Measurements from ENCODE around the gene KRTAP19-3.
"Not testable (repeated sequence)": the region's sequence is repeated elsewhere in the genome, so short reads cannot be mapped to it uniquely, and the experiment has no call there.

KRTAP19-3 gene

DNA sequence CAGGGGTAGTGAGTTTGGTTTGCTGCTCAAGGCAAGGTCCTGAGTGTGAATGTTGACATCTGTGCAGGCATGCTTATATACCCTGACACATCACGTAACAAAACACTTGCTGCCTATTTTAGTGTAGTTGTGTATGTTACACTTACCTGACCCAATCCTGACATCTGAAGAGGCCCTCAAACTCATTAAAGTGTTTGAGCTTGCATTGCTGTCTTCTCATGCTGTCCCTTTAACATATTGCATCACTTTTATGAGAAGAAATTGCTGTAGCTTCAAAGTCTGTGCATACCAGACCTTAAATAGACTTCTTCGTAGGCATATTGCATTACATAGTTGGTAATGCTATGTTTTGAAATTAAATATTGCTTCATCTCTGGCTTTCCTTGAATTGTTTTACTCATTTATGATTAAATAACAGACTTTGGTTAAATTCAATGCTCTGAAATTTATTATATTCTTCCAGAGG, at the start of gene KRTAP19-3:
KRTAP19-3 (minus strand) TSS at position 51 of the 466 bp plus-strand sequence. CDS start 56 bp downstream, outside the sequence.
- no peak for DNase-seq (ENCODE audit: low spot score)

DNA sequence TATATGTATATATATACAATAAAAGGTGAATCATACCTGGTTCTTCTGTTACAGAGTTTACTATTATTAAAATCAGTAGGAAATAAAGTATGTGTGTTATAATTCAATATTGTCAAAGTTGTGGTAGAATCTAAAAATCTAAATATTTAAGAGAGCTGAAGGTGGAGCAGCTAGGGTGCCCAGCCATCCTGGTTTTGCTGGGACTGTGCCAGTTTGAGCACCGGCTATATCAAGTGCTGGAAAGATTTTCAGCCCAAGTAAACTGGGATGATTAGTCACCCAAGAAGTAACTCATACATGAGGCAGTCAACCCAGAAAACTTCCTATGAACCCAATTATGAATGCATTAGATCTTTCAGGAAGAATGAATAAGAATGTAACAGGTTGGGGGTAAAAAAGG, 27.1 kb upstream of the KRTAP19-3 start:
- DNase-seq (ENCODE audit: low spot score), result no peak

DNA sequence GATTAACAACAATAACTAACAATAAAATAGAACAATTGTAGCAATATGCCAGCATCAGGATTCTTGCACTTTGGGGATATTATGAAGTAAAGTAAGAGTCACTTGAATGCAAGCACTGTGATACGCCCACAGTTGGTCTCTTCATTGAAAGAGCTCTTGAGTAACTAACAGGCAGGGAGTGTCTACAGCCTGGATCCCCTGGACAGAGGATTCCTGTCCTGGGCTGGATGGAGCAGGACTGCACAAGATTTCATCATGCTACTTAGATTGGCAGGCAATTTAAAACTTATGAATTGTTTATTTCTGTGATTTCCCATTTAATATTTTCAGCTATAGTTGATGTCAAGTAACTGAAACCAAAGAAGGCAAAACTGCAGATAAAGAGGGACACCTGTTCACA, 23.9 kb upstream of the KRTAP19-3 start:
- no peak for DNase-seq (ENCODE audit: low spot score)

DNA sequence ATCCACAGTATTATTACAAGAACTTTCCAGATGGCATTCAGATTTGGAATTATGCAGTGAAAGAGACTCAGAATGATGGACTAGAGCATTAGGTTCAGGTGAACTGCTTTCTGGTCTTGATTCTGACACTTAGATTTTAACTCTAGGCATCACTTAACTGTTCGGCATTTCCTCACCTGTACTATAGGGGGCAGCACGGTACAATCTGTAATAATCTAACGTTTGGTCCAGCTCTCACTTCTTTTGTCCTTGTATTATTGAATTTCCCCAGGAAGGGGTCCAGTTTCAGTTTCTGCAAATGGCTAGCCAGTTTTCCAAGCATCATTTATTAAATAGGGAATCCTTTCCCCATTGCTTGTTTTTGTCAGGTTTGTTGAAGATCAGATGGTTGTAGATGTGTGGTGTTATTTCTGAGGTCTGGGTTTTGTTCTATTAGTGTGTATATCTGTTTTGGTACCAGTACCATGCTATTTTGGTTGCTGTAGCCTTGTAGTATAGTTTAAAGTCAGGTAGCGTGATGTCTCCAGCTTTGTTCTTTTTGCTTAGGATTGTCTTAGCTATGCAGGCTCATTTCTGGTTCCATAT, 13.9 kb upstream of the KRTAP19-3 start:
- DNase-seq (ENCODE audit: low spot score), result not testable (repeated sequence)

DNA sequence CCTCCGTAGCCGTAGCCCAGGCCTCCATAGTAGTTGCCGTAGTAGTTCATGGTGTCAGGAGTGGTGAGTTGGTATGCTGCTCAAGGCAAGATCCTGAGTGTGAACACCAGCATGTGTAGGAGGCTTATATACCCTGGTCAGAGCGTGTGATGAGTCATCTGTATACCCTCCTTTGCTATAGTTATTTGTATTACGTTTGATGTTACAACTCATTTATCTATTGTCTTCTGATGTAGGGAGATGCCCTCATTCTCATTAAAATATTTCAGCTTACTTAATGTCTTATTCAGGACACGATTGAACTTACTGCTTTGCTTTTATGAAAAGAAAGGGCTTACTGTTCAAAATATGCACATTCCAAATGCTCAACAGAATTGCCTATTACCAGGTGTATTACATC, 10.2 kb upstream of the KRTAP19-3 start, which contains the start of gene KRTAP19-5:
KRTAP19-5 (minus strand) TSS at position 101 of the 400 bp plus-strand sequence; CDS start at position 50, 51 bp downstream.
- no peak for DNase-seq (ENCODE audit: low spot score)

DNA sequence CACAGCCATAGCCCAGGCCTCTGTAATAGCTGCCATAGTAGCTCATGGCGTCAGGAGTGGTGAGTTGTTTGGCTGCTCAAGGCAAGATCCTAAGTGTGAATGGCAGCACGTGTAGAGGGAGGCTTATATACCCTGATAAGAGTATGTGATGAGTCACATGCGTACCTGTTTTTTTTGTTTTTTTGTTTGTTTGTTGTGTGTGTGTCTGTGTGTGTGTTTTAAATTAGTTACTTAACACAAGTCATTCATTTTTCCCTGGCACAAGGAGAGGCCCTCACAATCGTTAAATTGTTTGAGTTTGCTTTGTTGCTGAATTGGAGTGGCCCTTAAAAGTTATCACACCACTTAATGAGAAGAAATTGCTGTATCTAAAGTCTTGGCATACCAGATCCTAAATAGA, 5.3 kb upstream of the KRTAP19-3 start, which contains the start of gene KRTAP19-4:
KRTAP19-4 (minus strand) TSS at position 101 of the 400 bp plus-strand sequence; CDS start at position 46, 55 bp downstream.
- DNase-seq (ENCODE audit: low spot score), result no peak

DNA sequence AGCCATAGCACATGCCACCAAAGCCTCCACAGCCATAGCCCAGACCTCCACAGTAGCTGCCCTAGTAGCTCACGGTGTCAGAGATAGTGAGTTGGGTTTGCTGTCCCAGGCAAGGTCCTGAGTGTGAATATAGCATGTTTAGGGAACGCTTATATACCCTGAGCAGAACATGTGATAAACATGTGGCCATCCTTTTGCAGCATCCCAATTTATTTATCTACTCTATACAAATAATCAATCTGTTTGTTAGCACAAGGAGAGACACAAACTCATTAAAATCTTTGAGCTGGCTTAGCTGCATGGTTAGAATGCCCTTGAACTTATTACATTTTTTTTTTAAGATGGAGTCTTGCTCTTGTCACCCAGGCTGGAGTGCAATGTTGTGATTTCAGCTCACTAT, 4.5 kb downstream of the KRTAP19-3 start, which contains the start of gene KRTAP19-2:
KRTAP19-2 (minus strand) TSS at position 101 of the 400 bp plus-strand sequence; CDS start at position 13, 88 bp downstream.
- DNase-seq (ENCODE audit: low spot score), result no peak

DNA sequence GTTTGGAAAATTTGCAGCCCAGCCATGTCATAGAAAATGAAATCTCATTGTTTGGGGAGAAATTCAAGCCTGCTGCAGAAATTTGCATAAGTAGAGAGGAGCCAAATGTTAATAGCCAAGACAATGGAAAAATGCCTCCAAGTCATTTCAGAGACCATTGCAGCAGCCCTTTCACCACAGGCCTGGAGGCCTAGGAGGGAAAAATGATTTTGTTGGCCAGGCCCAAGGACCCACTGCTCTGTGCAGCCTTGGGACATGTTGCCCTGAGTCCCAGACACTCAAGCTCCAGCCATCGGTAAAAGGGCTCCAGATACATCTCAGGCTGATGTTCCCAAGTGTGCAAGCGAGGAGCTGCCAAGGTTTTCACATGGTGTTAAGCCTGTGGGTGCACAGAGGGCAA, 5.6 kb downstream of the KRTAP19-3 start:
- DNase-seq (ENCODE audit: low spot score), result no peak

DNA sequence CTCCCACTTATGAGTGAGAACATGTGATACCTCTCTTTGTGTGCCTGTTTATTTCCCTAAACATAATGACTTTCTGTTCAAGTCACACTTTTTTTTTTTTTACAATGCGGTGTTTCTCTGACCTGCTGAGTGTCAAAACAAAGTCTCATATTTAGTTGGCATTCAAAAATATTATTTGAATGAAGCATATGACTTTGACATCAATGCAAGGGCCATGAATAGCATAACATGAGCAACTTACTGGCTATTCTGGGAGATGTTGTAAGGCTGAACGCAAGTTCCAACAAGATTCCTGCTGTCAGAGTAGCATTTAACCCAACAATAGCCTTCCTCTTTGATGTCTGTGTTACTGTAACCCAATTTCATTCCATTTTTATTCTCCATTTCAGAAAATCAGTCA, 9.7 kb downstream of the KRTAP19-3 start:
- DNase-seq (ENCODE audit: low spot score), result no peak

DNA sequence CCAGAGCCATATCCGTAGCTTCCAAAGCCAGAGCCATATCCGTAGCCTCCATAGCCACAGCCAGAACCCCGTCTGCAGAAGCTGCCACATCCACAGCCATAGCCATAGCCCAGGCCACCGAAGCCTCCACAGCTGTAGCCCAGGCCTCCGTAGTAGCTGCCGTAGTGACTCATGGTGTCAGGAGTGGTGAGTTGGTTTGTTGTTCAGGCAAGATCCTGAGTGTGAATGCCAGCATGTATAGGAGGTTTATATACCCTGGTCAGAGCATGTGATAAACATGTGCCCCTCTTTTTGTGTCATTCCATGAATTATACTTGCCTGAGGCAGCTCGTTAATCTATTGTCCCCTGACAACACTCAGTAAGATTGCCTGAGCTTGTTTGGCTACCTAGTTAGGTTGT, 11.7 kb downstream of the KRTAP19-3 start, which contains the start of gene KRTAP19-1:
KRTAP19-1 (minus strand) TSS at position 223 of the 400 bp plus-strand sequence; CDS start at position 173, 50 bp downstream.
- DNase-seq (ENCODE audit: low spot score), result no peak

DNA sequence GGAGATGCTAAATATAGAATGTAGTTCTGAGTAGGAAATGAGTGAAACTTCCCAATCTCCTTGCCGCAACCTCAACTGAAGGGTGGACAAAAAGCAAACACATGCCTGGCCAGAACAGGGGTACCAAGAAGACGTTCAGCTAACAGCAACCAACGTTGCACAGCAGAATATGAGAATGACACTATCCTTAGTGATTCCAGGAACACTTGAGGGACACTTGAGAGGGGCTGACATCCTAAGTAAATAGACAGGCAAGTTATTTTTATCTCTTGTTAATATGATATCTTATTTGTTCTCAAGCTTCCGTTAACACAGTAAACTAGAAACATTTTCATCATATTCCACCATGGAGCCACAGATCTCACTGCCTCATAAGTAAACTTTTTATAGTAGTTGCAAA, 12.6 kb downstream of the KRTAP19-3 start:
- no peak for DNase-seq (ENCODE audit: low spot score)

DNA sequence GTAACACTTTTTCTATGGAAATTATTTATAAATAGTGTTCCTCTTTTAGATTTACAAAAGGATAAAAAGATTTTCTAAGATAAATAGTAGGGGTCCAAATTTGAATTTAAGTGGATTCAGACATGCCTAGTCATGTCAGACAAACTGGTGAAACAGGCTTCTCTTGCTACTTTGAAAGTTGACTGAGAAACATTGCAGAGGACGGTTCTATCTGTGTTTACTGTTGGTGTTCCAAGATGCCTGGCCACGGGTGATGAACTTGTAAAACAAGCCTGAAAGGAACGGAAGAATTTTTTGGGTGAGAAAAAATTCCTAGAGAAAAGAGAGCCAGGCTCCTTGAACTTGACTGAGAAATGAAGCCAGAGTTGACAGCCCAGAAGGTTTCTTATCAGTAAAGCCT, 13.8 kb downstream of the KRTAP19-3 start:
- no peak for DNase-seq (ENCODE audit: low spot score)

DNA sequence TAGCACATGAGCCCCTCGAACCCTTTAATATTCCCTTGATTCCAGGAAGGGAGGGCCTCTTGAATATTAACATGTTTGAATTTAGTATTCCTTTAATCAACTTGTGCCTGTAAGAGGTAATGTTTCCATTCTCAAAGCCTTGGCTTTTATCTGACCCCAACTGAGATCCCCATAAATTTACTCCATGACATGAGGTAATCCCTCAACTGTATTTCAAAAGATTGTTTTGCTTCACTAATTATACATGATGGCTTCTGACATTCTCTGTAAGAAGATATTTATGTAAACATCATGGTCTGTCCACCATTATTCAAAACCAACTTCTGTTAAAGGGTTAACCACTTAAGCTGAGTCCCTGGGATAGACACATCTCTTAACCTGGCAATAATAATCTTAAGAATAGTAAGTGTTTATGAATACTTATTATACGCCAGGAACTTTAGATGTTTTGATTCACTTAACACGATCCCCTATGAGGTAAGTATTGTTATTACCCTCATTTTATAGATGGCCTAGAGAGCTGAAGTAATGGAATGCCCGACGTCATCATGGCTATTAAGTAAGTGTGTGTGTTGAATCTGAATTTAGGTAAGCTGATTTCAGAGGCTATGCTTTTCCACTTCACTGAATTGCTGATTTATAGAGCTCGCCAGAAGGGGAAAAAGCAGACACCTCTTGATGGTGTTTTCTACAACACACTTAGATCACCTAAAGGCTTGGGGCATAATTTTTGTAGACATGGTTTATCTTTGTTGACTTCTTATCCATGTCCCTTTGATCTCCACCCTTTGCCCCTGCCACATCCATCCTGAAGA, 22.7 kb downstream of the KRTAP19-3 start:
- no peak for DNase-seq (ENCODE audit: low spot score)

DNA sequence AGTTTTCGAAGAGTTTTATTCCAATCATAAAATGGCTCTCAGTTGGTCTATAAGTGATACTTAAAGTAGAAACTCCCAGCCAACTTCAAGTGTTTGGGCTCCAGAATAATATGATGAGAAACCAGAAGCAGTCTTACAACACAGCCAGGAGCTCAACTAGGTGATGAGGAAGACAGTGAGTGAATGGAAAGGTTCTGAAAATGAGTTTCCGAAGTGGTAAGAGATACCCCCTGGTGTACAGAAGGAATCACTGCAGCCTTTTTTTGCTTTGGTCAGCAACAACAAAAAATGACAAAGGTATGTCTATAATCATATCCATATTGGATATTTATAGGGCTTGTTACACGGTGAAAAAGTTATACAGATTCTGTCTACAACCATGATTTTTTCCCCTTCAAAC, 28.1 kb downstream of the KRTAP19-3 start:
- no peak for DNase-seq (ENCODE audit: low spot score)

DNA sequence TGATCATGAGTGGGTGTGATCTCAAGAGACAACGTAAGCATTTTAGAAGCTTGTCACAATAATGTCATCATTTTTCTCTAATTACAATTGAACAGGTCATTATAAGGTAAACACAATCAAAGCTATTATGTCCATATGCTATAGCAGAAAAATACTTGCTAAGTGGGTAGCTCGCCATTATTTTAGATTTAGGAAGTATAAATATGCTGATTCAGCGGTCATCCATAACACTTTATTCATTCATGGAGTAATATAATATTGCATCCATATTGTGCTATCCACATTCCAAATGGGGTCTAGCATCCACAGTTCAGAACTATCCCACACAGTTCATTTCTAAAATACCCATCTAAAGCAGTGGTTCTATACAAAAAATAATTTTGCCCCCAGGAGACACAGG, 43.3 kb downstream of the KRTAP19-3 start:
- no peak for DNase-seq (ENCODE audit: low spot score)

DNA sequence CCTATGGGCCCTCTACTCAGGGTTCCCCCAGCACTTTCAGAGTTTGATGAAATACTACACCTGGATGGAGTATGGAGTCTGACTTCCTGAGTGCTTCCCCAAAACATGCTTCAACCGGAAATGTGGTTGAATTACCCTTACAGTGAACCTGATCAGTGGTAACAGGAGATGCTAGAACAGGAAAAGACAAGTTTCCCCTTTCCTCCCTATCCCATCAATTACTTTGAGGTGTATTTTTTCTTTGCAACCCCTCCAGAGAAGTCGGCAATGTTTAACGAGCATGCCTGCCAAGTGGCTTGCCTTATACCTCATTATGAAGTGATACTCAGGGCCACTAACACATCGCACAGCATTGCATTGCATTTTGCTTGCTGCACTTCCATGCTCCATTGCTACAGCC, 44.8 kb downstream of the KRTAP19-3 start:
- DNase-seq (ENCODE audit: low spot score), result no peak

DNA sequence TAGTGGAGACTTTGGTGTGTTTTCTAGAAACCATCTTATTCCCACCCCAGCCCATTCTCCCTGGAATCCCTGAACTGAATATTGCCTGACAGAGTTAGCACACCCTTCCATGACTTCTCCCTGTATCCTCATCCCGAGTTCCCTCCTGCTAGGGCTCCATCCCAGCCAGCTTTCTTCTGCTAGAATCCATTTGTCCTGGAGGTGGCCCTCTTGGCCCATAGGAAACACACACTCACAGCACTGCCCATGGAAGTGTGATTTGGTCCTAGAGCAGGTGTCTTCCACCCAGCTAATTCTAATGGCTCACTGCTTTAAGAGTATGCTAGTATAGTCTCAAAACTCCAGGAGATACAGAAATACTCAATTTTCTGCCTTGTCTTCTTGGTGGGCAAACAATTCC, 47.6 kb downstream of the KRTAP19-3 start:
- DNase-seq (ENCODE audit: low spot score), result no peak

DNA sequence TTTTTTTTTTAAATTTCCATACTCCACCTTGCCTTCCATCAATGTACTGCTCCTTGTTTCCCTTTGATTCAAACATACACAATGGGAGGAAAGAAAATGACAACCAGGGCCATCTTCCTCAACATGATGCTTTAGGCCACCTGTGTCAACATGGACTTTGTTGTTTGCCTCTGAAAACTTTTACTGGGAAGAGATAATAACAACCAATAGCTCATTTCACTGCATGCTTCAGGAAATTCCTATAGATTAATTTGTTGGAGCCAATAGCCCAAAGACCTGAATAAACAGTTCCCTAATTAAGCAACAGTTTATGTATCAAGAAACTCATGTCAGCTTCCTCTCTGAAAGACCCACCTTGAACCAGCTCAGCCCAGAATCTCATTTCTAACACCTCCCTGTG, 48.6 kb downstream of the KRTAP19-3 start:
- no peak for DNase-seq (ENCODE audit: low spot score)

Data from AG08396 (cell line).